SK-N-MC (cell line): ENCODE measurements around the gene NDUFB10.

ENCODE experiments used
- EZH2 ChIP-seq: fragments of 200-600 bp; sonication (generic); IDR thresholded peaks from one replicate; pipeline ENCODE4 v1.6.1; 2017; ENCODE audit warnings: antibody characterized with exemption
- FOXP2 ChIP-seq: optimal IDR thresholded peaks from 2 replicates; pipeline ENCODE3; 2011; ENCODE audit warnings: mild to moderate bottlenecking, moderate library complexity; ENCODE audit not compliant: insufficient read depth; ENCODE audit errors: extremely low read length, control extremely low read depth
- POLR2AphosphoS5 ChIP-seq: IDR thresholded peaks from 2 replicates; pipeline ENCODE4 v1.6.1; 2012; ENCODE audit warnings: mild to moderate bottlenecking, low read depth, low read length, borderline replicate concordance

- TF ChIP-seq POLR2AphosphoS5 (no peak; the same call in 1 of the 2 replicates), EZH2 (no peak), FOXP2 (no peak)
Measured at GRCh38 chr16:1963806-1964505, 4.6 kb downstream of the NDUFB10 start.
